T-cell (primary cell): ENCODE results near the gene TTLL7. TPM values are rescaled to one million over a fixed set of nuclear protein-coding genes. Genes with fewer than 3 reads are reported as not detected.

Experiments used
- ATAC-seq, 4 experiments: fragments of 200-7000 bp in 3 of 4; fragments of 150-1000 bp in 1 of 4; cut with Tn5 transposase; replicated peaks in 1 of 4; 1 replicate in 3 of 4; 2 replicates in 1 of 4; pipeline ENCODE4 v1.10.0; 2021; ENCODE audit warnings: moderate library complexity in 3 of 4, mild to moderate bottlenecking in 2 of 4, moderate number of reproducible peaks in 1 of 4
- CTCF ChIA-PET, 2 donors: fragments of 300-600 bp; sonication (Branson Sonifier 250); formaldehyde crosslinking; loops; one replicate each; lab custom pipeline; 2022; ENCODE audit warnings: antibody characterized with exemption in 2 of 2; lab: Charles Lee
- POLR2A ChIA-PET, 2 donors: fragments of 300-600 bp; sonication (Branson Sonifier 250); formaldehyde crosslinking; loops; one replicate each; lab custom pipeline; 2022; ENCODE audit warnings: antibody characterized with exemption in 2 of 2; lab: Charles Lee
- DNase-seq, 35 experiments: peaks; one replicate each; pipeline versions ENCODE4 v3.0.0 to v3.0.0-alpha.2; 2013 to 2023
- H3K27ac ChIP-seq: one replicate; pipeline ENCODE4 v1.5.1; 2013; ENCODE audit warnings: low read length
- H3K27me3 ChIP-seq, 2 experiments: replicated peaks in 1 of 2; 1 replicate in 1 of 2; 2 replicates in 1 of 2; pipeline versions ENCODE4 v1.6.1 to v1.7.0; 2013; ENCODE audit warnings: low read length in 1 of 2, mixed read lengths in 1 of 2; ENCODE audit not compliant: control insufficient read depth in 2 of 2, insufficient read depth in 2 of 2; ENCODE audit errors: extremely low read depth in 1 of 2
- H3K36me3 ChIP-seq, 2 donors: 1 replicate in 1 of 2; 2 replicates in 1 of 2; pipeline versions ENCODE4 v1.6.1 to v1.7.0; 2013; ENCODE audit warnings: low read length in 1 of 2; ENCODE audit not compliant: control insufficient read depth in 2 of 2, insufficient read depth in 1 of 2; ENCODE audit errors: extremely low read depth in 1 of 2
- H3K4me1 ChIP-seq, 2 experiments: 1 replicate in 1 of 2; 2 replicates in 1 of 2; pipeline versions ENCODE4 v1.6.1 to v1.7.0; 2013; ENCODE audit warnings: low read length in 2 of 2, mixed read lengths in 1 of 2; ENCODE audit not compliant: insufficient read depth in 2 of 2, control insufficient read depth in 1 of 2; ENCODE audit errors: extremely low read depth in 1 of 2
- H3K4me3 ChIP-seq, 2 donors: 1 replicate in 1 of 2; 2 replicates in 1 of 2; pipeline versions ENCODE4 v1.5.1 to v1.7.0; 2013; ENCODE audit warnings: mild to moderate bottlenecking in 2 of 2, low read length in 1 of 2, moderate library complexity in 1 of 2; ENCODE audit not compliant: control insufficient read depth in 1 of 2; ENCODE audit errors: extremely low read depth in 1 of 2
- H3K9me3 ChIP-seq: 2 replicates; pipeline ENCODE4 v1.7.0; 2013
- H3K27ac Mint-ChIP-seq, 2 donors: one replicate each; pipeline ENCODE4 v1.8.0; 2020 to 2021; ENCODE audit warnings: mild to moderate bottlenecking in 2 of 2, mixed read lengths in 2 of 2
- H3K27me3 Mint-ChIP-seq, 2 donors: one replicate each; pipeline ENCODE4 v1.8.0; 2021 to 2022; ENCODE audit warnings: mixed read lengths in 2 of 2
- H3K36me3 Mint-ChIP-seq: one replicate; pipeline ENCODE4 v1.8.0; 2021; ENCODE audit warnings: mixed read lengths
- H3K4me1 Mint-ChIP-seq, 3 donors: one replicate each; pipeline ENCODE4 v1.8.0; 2020 to 2022; ENCODE audit warnings: mixed read lengths in 3 of 3, mild to moderate bottlenecking in 1 of 3
- H3K4me3 Mint-ChIP-seq, 3 donors: one replicate each; pipeline ENCODE4 v1.8.0; 2020 to 2022; ENCODE audit warnings: mild to moderate bottlenecking in 3 of 3, mixed read lengths in 3 of 3, moderate library complexity in 3 of 3
- H3K9me3 Mint-ChIP-seq, 3 donors: one replicate each; pipeline ENCODE4 v1.8.0; 2020 to 2022; ENCODE audit warnings: mixed read lengths in 3 of 3
- WGBS: methylation state at CpG from one replicate; pipeline ENCODE4 v1.1.5; 2013; ENCODE audit warnings: missing lambda C conversion rate; ENCODE audit not compliant: insufficient coverage; 5-methylcytosine and 5-hydroxymethylcytosine counted together
- total RNA-seq, 35 experiments: library from RNA in 6 of 35; stranded (reverse) in 6 of 35; fragments of 120-200 nt in 1 of 35; gene quantifications; one replicate each; pipeline versions ENCODE4 v1.2.1 to v1.2.4 and lab custom pipeline; 2013 to 2026

TTLL7 gene
- total RNA-seq, 5 donors from 2014 or later (not counting 1 experiment from before 2014, with no cell fraction given), result 0.19 to 0.77 (median 0.44) TPM; not detected in 1

- Mint-ChIP-seq H3K9me3 (no peaks in the 10 kb centered on the region), H3K36me3 (no peaks in the 10 kb centered on the region), H3K4me3 (no peak overlapping the region), H3K27me3 (no peaks in the 10 kb centered on the region), H3K4me1 (peaks cover 4 to 6% (median 6%) of the 10 kb centered on the region in 3 donors), H3K27ac (no peak overlapping the region)
- H3K9me3 ChIP-seq, result no peaks in the 10 kb centered on the region
- H3K4me1 ChIP-seq, result no peaks in the 10 kb centered on the region
- WGBS, result no CpG with 5 or more reads among the region's 1 CpG
- no peaks in the 10 kb centered on the region for H3K36me3 ChIP-seq
- H3K4me3 ChIP-seq, result no peak overlapping the region
- DNase-seq (no peak), ATAC-seq (no peak)
- ChIA-PET POLR2A (no interaction called here), CTCF (interaction anchor here in 1 of 2 donors (0.6 kb wide), 1 partner anchor 73 kb away, joined by 3 read pairs; no protein-coding TSS in a partner anchor)
- H3K27me3 ChIP-seq, result no peaks in the 10 kb centered on the region
- no peak overlapping the region for H3K27ac ChIP-seq
Measured at GRCh38 chr1:83854456-83854855, 144.5 kb downstream of the TTLL7 start.

- Histone ChIP-seq H3K9me3 (no peaks in the 10 kb centered on the region), H3K27me3 (no peaks in the 10 kb centered on the region), H3K36me3 (no peaks in the 10 kb centered on the region), H3K4me1 (no peaks in the 10 kb centered on the region), H3K4me3 (no peak overlapping the region), H3K27ac (no peak overlapping the region)
- ATAC-seq (no peak), DNase-seq (no peak)
- 100% methylated on average over 1 of the region's 3 CpGs for WGBS
- ChIA-PET CTCF (no interaction called here), POLR2A (interaction anchor here in 1 of 2 donors (0.5 kb wide), 2 partner anchors 938 to 1552 kb away, joined by 3 to 4 read pairs; no protein-coding TSS in a partner anchor)
- Mint-ChIP-seq H3K36me3 (no peaks in the 10 kb centered on the region), H3K4me3 (no peak overlapping the region), H3K27ac (no peak overlapping the region), H3K9me3 (no peaks in the 10 kb centered on the region), H3K4me1 (peaks cover 0 to 6% (median 0%) of the 10 kb centered on the region in 3 donors), H3K27me3 (no peaks in the 10 kb centered on the region)
Measured at GRCh38 chr1:83850834-83851233, 148.1 kb downstream of the TTLL7 start.

- no peaks in the 10 kb centered on the region for H3K27me3 ChIP-seq
- H3K27ac ChIP-seq, result no peak overlapping the region
- peaks cover 3% of the 10 kb centered on the region for H3K36me3 Mint-ChIP-seq
- H3K4me1 Mint-ChIP-seq, result no peaks in the 10 kb centered on the region
- CTCF ChIA-PET, result no interaction called here
- DNase-seq (no peak), ATAC-seq (no peak)
- no peak overlapping the region for H3K4me3 Mint-ChIP-seq
- H3K4me3 ChIP-seq, result no peak overlapping the region
- no peaks in the 10 kb centered on the region for H3K4me1 ChIP-seq
- H3K9me3 ChIP-seq, result no peaks in the 10 kb centered on the region
- H3K9me3 Mint-ChIP-seq, result no peaks in the 10 kb centered on the region
- no CpG with 5 or more reads among the region's 3 CpGs for WGBS
- POLR2A ChIA-PET, result no interaction called here
- H3K27ac Mint-ChIP-seq, result no peak overlapping the region
- no peaks in the 10 kb centered on the region for H3K36me3 ChIP-seq
- no peaks in the 10 kb centered on the region for H3K27me3 Mint-ChIP-seq
Measured at GRCh38 chr1:83849191-83850061, 149.5 kb downstream of the TTLL7 start.

GRCh38 chr1:83846138-83846537 is 152.8 kb downstream of the TTLL7 start:
- Mint-ChIP-seq H3K27me3 (no peaks in the 10 kb centered on the region), H3K36me3 (peaks cover 10% of the 10 kb centered on the region), H3K9me3 (no peaks in the 10 kb centered on the region), H3K4me3 (no peak overlapping the region), H3K4me1 (no peaks in the 10 kb centered on the region), H3K27ac (no peak overlapping the region)
- ChIA-PET POLR2A (no interaction called here), CTCF (no interaction called here)
- Histone ChIP-seq H3K36me3 (no peaks in the 10 kb centered on the region), H3K4me1 (no peaks in the 10 kb centered on the region), H3K9me3 (no peaks in the 10 kb centered on the region), H3K4me3 (no peak overlapping the region), H3K27ac (no peak overlapping the region), H3K27me3 (no peaks in the 10 kb centered on the region)
- ATAC-seq (no peak), DNase-seq (no peak)
- no CpG with 5 or more reads among the region's 1 CpG for WGBS

GRCh38 chr1:83845437-83846071 is 153.4 kb downstream of the TTLL7 start:
- Mint-ChIP-seq H3K9me3 (no peaks in the 10 kb centered on the region), H3K36me3 (peaks cover 10% of the 10 kb centered on the region), H3K27me3 (no peaks in the 10 kb centered on the region), H3K4me1 (no peaks in the 10 kb centered on the region), H3K27ac (no peak overlapping the region), H3K4me3 (no peak overlapping the region)
- WGBS, result 33% methylated on average over 1 of the region's 4 CpGs
- ATAC-seq, result no peak
- Histone ChIP-seq H3K4me3 (no peak overlapping the region), H3K4me1 (no peaks in the 10 kb centered on the region), H3K27me3 (no peaks in the 10 kb centered on the region), H3K27ac (no peak overlapping the region), H3K36me3 (no peaks in the 10 kb centered on the region), H3K9me3 (no peaks in the 10 kb centered on the region)
- POLR2A ChIA-PET, result no interaction called here
- no peak for DNase-seq
- CTCF ChIA-PET, result no interaction called here

DNA sequence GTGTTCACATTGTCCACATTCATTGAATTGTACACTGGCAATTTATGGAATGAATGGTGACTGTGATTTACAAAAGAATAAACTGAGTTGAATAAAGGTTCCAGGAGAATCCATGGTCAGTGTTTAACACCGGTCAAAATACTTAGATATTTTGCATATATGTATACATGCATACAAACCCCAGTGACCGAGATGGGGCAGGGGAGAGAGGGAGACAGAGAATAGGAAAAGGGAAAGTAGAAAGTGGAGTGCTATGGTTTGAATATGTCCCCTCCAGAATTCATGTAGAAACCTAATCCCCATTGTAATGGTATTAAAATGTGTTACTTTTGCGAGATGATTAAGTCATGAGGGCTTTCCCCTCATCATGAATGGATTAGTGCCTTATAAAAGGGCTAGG is 154.4 kb downstream of the TTLL7 start:
- Mint-ChIP-seq H3K36me3 (peaks cover 10% of the 10 kb centered on the region), H3K4me3 (no peak overlapping the region), H3K27ac (no peak overlapping the region), H3K4me1 (no peaks in the 10 kb centered on the region), H3K9me3 (no peaks in the 10 kb centered on the region), H3K27me3 (no peaks in the 10 kb centered on the region)
- ChIA-PET POLR2A (no interaction called here), CTCF (no interaction called here)
- DNase-seq (no peak), ATAC-seq (no peak)
- no peaks in the 10 kb centered on the region for H3K9me3 ChIP-seq
- no peak overlapping the region for H3K4me3 ChIP-seq
- no peak overlapping the region for H3K27ac ChIP-seq
- no peaks in the 10 kb centered on the region for H3K4me1 ChIP-seq
- WGBS, result no CpG with 5 or more reads among the region's 3 CpGs
- no peaks in the 10 kb centered on the region for H3K36me3 ChIP-seq
- H3K27me3 ChIP-seq, result no peaks in the 10 kb centered on the region
